Choroid plexus epithelial cell (primary cell): Measurements from ENCODE around the gene PDIA2.

Source experiments
- DNase-seq: peaks from one replicate; pipeline ENCODE4 v3.0.0-alpha.2; 2010; ENCODE audit warnings: low read depth
- H3K4me3 ChIP-seq: 2 replicates; pipeline ENCODE4 v1.5.1; 2011; ENCODE audit warnings: low read depth, mild to moderate bottlenecking, control low read depth, low read length, moderate library complexity
- TF ChIP-seq, protein P1 (sequence below): conservative IDR thresholded peaks from 2 replicates; pipeline ENCODE4 v1.5.1; 2011; ENCODE audit warnings: low read depth, mild to moderate bottlenecking, control low read depth, inconsistent platforms, low read length, moderate library complexity

PDIA2 gene

DNA sequence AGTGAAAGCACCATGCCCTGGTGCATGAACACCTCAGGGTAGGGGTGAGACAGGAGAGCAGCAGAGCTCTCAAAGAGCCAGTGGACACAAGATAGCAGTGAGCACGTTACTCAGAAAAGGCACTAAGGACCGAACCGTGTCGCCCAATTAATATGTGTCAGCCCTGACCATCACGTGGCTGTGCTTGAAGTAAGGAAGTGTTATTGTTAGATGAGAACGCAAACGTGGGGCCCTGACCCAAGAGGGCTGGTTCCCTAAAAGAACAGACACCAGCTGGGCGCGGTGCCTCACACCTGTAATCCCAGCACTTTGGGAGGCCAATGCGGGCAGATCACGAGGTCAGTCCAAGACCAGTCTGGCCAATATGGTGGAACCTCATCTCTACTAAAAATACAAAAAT lies 53.3 kb downstream of the PDIA2 start:
- no peak overlapping the region for H3K4me3 ChIP-seq
- DNase-seq: no peak
- TF ChIP-seq, protein P1, sequence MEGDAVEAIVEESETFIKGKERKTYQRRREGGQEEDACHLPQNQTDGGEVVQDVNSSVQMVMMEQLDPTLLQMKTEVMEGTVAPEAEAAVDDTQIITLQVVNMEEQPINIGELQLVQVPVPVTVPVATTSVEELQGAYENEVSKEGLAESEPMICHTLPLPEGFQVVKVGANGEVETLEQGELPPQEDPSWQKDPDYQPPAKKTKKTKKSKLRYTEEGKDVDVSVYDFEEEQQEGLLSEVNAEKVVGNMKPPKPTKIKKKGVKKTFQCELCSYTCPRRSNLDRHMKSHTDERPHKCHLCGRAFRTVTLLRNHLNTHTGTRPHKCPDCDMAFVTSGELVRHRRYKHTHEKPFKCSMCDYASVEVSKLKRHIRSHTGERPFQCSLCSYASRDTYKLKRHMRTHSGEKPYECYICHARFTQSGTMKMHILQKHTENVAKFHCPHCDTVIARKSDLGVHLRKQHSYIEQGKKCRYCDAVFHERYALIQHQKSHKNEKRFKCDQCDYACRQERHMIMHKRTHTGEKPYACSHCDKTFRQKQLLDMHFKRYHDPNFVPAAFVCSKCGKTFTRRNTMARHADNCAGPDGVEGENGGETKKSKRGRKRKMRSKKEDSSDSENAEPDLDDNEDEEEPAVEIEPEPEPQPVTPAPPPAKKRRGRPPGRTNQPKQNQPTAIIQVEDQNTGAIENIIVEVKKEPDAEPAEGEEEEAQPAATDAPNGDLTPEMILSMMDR: no peak
